ENCODE measurements around the gene RALGAPA2.

Gene RALGAPA2

DNA sequence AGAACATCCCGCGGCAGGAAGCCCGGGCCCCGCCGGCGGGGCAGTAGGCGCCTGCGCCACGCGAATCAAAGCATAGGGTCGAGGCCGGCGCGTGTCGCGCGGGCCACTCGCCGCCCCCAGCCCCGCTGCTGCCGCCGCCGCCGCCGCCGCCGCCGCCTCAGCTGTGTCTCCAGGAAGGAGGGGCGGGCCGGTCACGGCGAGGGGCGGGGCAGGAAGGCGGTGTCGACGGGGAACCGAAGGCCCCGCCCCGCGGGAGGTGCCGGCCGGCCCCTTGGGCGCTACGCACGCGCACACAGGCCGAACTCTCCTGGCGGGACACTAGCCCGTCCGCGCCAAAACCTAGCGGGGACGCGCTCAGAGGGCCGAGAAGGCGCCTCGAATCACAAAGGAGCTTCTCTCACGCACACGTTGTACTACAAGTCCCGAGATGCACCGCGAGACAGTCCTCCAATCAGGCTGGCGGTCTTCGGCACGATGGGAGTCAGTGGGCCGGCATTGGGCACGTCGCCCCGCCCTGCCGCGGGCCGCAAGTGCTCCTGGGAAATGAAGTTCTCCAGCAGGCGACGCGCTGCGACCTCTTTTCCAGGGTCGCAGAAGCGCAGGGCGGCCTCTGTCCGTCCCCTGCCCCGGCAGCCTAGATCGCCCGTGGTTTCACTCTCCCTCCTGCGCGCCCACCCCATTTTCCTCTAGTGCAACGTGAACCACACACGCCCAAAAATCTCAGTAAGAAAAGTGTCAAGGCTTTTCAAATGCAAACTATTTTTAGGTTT lies at the start of gene RALGAPA2:
Gene RALGAPA2, minus strand, starts transcription at position 171 of the 770 bp plus-strand sequence. Its CDS starts 164 bp downstream, at position 7.
- H3K4me3 ChIP-seq (ENCODE audit: control insufficient read depth, low read depth, low read length), result peak within 1 kb of the TSS; percentile 65
- peak; percentile 97 for DNase-seq (ENCODE audit: low read depth)
- TF ChIP-seq, protein P1, sequence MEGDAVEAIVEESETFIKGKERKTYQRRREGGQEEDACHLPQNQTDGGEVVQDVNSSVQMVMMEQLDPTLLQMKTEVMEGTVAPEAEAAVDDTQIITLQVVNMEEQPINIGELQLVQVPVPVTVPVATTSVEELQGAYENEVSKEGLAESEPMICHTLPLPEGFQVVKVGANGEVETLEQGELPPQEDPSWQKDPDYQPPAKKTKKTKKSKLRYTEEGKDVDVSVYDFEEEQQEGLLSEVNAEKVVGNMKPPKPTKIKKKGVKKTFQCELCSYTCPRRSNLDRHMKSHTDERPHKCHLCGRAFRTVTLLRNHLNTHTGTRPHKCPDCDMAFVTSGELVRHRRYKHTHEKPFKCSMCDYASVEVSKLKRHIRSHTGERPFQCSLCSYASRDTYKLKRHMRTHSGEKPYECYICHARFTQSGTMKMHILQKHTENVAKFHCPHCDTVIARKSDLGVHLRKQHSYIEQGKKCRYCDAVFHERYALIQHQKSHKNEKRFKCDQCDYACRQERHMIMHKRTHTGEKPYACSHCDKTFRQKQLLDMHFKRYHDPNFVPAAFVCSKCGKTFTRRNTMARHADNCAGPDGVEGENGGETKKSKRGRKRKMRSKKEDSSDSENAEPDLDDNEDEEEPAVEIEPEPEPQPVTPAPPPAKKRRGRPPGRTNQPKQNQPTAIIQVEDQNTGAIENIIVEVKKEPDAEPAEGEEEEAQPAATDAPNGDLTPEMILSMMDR (conservative IDR thresholded peaks at IDR 0.05; ENCODE audit: control insufficient read depth, insufficient read depth, low read depth, low read length), result no peak

GRCh38 chr20:20761301-20761700 lies 48.9 kb upstream of the RALGAPA2 start:
- DNase-seq (ENCODE audit: low read depth), result no peak
- TF ChIP-seq, protein P1 (conservative IDR thresholded peaks at IDR 0.05; ENCODE audit: control insufficient read depth, insufficient read depth, low read depth, low read length), result no peak

DNA sequence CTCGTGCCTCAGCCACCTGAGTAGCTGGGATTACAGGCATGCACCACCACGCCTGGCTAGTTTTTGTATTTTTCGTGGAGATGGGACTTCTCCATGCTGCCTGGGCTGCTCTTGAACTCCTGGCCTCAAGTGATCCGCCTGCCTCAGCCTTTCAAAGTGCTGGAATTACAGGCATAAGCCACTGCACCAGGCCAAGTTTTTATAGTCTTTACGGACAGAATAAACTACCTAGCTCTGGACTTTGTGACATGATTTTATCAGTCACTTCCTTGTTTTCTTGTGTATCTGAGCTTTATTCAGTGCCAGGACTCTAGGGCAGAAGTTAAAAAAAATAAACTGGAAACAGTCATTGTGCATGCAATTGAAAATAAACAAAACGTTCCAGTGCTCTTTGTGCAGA lies 46.7 kb upstream of the RALGAPA2 start:
- DNase-seq (ENCODE audit: low read depth), result no peak
- H3K4me3 ChIP-seq (ENCODE audit: control insufficient read depth, low read depth, low read length), result no peak overlapping the region
- TF ChIP-seq, protein P1 (conservative IDR thresholded peaks at IDR 0.05; ENCODE audit: control insufficient read depth, insufficient read depth, low read depth, low read length), result no peak

More at GRCh38 chr20:20761301-20761700, 48.9 kb upstream of the RALGAPA2 start:
- no peak overlapping the region for H3K4me3 ChIP-seq (ENCODE audit: control insufficient read depth, low read depth, low read length)

GRCh38 chr20:20755674-20756319 lies 43.4 kb upstream of the RALGAPA2 start:
- DNase-seq (ENCODE audit: low read depth), result no peak
- TF ChIP-seq, protein P1 (conservative IDR thresholded peaks at IDR 0.05; ENCODE audit: control insufficient read depth, insufficient read depth, low read depth, low read length), result no peak

DNA sequence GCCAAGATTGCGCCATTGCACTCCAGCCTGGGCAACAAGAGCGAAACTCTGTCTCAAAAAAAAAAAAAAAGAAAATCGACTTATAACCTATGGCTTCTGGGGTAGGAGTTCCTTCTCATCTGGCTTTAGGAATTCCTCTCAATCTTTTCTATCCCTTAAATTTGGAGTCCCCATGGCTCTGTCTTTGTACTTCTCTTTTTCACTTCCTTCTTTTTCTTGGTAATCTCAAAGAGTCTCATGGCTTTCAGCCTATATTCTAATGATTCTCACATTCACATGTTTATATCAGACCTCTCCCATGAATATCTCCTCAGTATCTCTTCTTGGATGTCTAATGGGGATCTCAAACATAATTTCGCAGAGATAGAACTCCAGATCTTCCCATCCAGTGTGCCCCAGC lies 42.8 kb upstream of the RALGAPA2 start:
- TF ChIP-seq, protein P1 (conservative IDR thresholded peaks at IDR 0.05; ENCODE audit: control insufficient read depth, insufficient read depth, low read depth, low read length), result no peak
- no peak for DNase-seq (ENCODE audit: low read depth)
- H3K4me3 ChIP-seq (ENCODE audit: control insufficient read depth, low read depth, low read length), result no peak overlapping the region

More at GRCh38 chr20:20755674-20756319, 43.4 kb upstream of the RALGAPA2 start:
- H3K4me3 ChIP-seq (ENCODE audit: control insufficient read depth, low read depth, low read length), result no peak overlapping the region

DNA sequence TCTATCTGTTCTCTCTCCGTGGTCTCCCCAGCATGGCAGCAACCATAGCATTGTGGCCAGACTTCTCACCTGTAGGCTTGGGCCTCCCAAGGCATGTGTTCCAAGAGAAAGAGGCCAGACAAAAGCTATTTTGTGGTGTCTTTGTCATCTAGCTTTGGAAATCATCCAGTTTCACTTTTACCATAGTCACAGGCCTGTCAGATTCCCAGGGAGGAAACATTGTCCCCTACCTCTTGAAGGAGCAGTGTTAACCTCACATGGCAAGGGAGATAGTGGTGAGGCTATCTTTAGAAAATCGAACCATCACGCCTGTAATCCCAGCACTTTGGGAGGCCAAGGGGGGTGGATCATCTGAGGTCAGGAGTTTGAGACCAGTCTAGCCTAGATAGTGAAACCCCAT lies 42.3 kb upstream of the RALGAPA2 start:
- TF ChIP-seq, protein P1 (conservative IDR thresholded peaks at IDR 0.05; ENCODE audit: control insufficient read depth, insufficient read depth, low read depth, low read length), result no peak
- DNase-seq (ENCODE audit: low read depth), result no peak

More for the DNA sequence above, 42.3 kb upstream of the RALGAPA2 start:
- no peak overlapping the region for H3K4me3 ChIP-seq (ENCODE audit: control insufficient read depth, low read depth, low read length)

Data from fibroblast of mammary gland (primary cell).